Activated T-helper 1 cell treated with anti-CD3 and anti-CD28 coated beads, Interleukin-12 subunit alpha, Interleukin-12 subunit beta, Interleukin-2, Interleukin-4 antibody, amounts not matched to agents 30 ng/mL and 10 ng/mL and 1 ng/mL, durations not matched to agents 14 hours and 24 hours and 36 hours (primary cell): ENCODE data around the gene HMGA1. TPM values are rescaled to one million over a fixed set of nuclear protein-coding genes. Genes with fewer than 3 reads are reported as not detected.

ENCODE experiments used
- DNase-seq: peaks from one replicate; pipeline ENCODE4 v3.0.0; 2021; ENCODE audit warnings: low spot score
- H3K27ac Mint-ChIP-seq: one replicate; pipeline ENCODE4 v1.8.0; 2021; ENCODE audit warnings: mild to moderate bottlenecking, mixed read lengths
- H3K27me3 Mint-ChIP-seq: one replicate; pipeline ENCODE4 v1.8.0; 2022; ENCODE audit warnings: mild to moderate bottlenecking, moderate library complexity, mixed read lengths; ENCODE audit not compliant: insufficient read depth
- H3K36me3 Mint-ChIP-seq: one replicate; pipeline ENCODE4 v1.8.0; 2021; ENCODE audit warnings: low read depth, mixed read lengths
- H3K4me1 Mint-ChIP-seq: one replicate; pipeline ENCODE4 v1.8.0; 2021; ENCODE audit warnings: low read depth, mixed read lengths
- H3K4me3 Mint-ChIP-seq: one replicate; pipeline ENCODE4 v1.8.0; 2021; ENCODE audit warnings: mild to moderate bottlenecking, moderate library complexity, mixed read lengths
- H3K9me3 Mint-ChIP-seq: one replicate; pipeline ENCODE4 v1.8.0; 2021; ENCODE audit warnings: mixed read lengths
- intact Hi-C: fragments of 100-400 bp; cut with micrococcal nuclease; formaldehyde crosslinking; loops from one replicate; pipeline ENCODE4 v1.15.1; 2024
- total RNA-seq: library from RNA; stranded (reverse); gene quantifications from 2 replicates; pipeline ENCODE4 v1.2.3, GENCODE V29; 2022

The HMGA1 gene
- total RNA-seq, 1 donor from 2014 or later, result 438 TPM

DNA sequence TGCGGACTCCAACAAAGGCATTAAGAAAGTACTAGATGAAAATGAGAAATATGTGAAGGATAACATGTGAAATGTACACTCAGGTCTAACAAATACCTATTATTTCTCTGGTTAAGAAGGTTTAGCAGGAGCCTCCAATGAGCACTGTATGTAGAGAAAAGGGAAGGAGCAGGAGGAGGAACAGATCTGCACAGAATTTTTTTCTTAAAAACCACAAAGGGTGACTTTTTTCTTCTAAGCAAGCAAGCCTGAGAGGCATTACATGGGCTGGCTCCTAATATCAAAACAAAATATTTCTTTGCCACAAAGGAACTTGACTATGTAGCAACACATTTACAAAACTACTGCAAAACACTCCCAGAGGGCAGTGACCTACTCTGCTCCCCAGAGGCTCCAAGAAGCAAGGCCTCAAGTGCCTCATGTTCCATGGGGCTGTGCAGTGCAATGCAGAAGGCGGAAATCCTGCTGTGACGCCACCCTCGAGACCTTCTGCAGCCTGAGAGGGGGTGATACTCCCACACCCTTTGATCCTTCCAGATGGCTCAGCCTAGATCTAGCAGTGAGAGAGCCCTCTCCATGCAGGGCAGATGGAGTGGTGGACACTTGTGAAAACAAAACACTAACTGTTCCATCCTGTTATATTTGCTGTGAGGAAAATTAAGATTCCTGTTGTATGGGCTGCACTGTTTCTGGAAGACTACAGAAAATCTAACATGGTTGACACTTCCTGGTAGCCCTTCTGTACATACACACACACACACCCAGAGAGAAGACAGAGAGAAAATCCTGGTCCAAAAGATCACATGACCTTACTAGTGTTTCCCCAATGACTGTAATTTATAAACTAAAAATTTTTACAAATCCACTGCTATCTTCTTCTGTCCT lies 48.1 kb downstream of the HMGA1 start:
- intact Hi-C loops, result no loop called here
- Mint-ChIP-seq H3K4me3 (no peak overlapping the region), H3K27me3 (no peaks in the 10 kb centered on the region), H3K27ac (peak overlapping the region; percentile 4), H3K9me3 (no peaks in the 10 kb centered on the region), H3K4me1 (peaks cover 26% of the 10 kb centered on the region), H3K36me3 (peaks cover 25% of the 10 kb centered on the region)
- DNase-seq, result no peak

DNA sequence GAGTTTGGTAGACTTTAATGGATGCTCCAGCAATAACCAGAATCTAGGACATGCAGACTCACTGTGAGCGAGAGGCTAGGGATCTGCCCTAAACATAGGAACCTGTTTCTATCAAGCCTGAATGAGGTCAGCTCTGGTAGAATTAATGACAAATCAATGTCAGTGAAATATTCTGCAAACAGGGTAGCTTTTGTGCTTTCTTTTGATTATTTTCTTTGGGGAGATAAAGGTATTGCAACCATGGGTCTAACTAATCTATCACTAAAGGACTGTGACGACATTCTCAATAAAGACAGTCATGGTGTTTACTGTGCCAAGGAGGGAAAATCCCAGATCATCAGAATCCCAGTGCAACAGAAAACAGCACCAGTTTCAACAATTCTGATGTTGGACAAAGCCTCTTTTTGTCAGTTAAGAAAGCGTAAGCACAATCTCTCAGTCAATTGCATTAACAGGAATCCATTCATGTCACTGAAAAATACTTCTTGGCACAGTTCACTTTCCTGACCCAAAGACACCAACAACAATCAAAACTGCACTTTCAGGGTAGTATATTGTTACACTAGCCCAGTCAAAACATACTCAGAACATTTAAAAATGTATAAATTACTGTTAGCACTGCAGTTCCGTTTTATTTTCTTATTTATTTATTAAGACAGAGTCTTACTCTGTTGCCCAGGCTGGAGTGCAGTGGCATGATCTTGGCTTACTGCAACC lies 48.9 kb downstream of the HMGA1 start:
- no peak overlapping the region for H3K4me3 Mint-ChIP-seq
- peaks cover 25% of the 10 kb centered on the region for H3K36me3 Mint-ChIP-seq
- intact Hi-C loops, result no loop called here
- no peaks in the 10 kb centered on the region for H3K27me3 Mint-ChIP-seq
- no peaks in the 10 kb centered on the region for H3K9me3 Mint-ChIP-seq
- no peak for DNase-seq
- H3K4me1 Mint-ChIP-seq, result peaks cover 26% of the 10 kb centered on the region
- H3K27ac Mint-ChIP-seq, result no peak overlapping the region

DNA sequence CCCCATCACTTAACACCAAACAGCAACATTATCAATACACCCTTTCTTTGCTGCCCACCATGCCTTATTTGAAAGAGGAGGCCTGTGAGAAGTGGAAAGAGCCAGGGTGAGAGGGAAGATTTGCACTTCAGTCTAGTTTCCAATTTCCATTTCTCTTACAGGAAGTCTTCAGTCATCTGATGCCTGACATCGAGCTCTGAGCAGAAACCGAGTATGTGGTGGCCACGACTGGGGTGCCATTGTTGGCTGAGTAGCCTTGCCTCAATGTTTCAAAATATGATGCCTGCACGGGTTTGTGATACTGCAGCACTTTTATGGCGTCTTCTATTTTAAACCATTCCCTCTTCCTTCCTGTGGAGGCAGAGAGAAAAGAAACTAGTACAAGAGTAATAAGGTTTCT lies 51.9 kb downstream of the HMGA1 start:
- no peak overlapping the region for H3K4me3 Mint-ChIP-seq
- H3K4me1 Mint-ChIP-seq, result peaks cover 26% of the 10 kb centered on the region
- intact Hi-C loops, result loop anchor here (1.0 kb wide), 1 partner anchor 103 kb away; no protein-coding TSS in a partner anchor
- H3K27ac Mint-ChIP-seq, result peak overlapping the region; percentile 79
- peaks cover 26% of the 10 kb centered on the region for H3K36me3 Mint-ChIP-seq
- no peaks in the 10 kb centered on the region for H3K27me3 Mint-ChIP-seq
- peak; percentile 16 for DNase-seq
- H3K9me3 Mint-ChIP-seq, result no peaks in the 10 kb centered on the region

GRCh38 chr6:34289137-34289536 lies 52.5 kb downstream of the HMGA1 start:
- H3K4me1 Mint-ChIP-seq, result peaks cover 26% of the 10 kb centered on the region
- H3K27me3 Mint-ChIP-seq, result no peaks in the 10 kb centered on the region
- intact Hi-C loops, result no loop called here
- no peak for DNase-seq
- no peak overlapping the region for H3K4me3 Mint-ChIP-seq
- H3K36me3 Mint-ChIP-seq, result peaks cover 25% of the 10 kb centered on the region
- peak overlapping the region; percentile 79 for H3K27ac Mint-ChIP-seq
- no peaks in the 10 kb centered on the region for H3K9me3 Mint-ChIP-seq

DNA sequence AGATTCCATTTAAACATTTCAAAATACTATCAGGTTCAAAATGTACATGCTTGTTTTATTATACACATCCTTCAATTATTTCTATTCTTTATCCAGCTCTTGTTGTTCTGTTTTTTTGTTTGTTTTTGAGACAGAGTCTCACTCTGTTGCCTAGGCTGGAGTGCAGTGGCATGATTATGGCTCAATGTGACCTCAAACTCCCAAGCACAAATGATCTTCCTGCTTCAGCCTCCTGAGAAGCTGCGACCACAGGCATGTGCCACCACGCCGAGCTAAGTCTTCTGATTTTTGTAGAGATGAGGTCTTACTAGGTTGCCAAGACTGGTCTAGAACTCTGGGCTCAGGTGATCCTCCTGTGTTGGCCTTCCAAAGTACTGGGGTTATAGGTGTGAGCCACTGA lies 56.3 kb downstream of the HMGA1 start:
- no peak for DNase-seq
- Mint-ChIP-seq H3K4me3 (no peak overlapping the region), H3K4me1 (peaks cover 21% of the 10 kb centered on the region), H3K9me3 (no peaks in the 10 kb centered on the region), H3K27ac (no peak overlapping the region), H3K36me3 (peaks cover 20% of the 10 kb centered on the region), H3K27me3 (no peaks in the 10 kb centered on the region)
- intact Hi-C loops, result no loop called here

DNA sequence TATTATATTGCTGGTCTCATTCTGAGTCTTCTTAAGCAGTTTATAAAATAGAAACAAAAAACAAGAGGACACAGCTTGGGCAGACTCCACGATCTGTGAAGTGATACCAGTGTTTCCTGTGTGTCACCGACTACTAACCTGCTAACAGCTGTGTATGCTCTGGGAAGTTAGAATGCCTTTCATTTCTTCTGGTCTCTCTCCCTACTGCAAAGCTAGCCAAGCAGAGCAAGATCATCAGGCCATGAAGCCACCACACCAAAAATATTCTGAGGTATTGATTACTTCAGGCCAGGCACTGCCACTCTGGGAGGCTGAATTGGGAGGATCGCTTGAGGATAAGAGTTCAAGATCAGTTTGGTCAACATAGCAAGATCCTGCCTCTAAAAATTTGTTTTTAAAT lies 59.0 kb downstream of the HMGA1 start:
- DNase-seq, result no peak
- intact Hi-C loops, result no loop called here
- Mint-ChIP-seq H3K36me3 (peaks cover 18% of the 10 kb centered on the region), H3K4me3 (no peak overlapping the region), H3K27me3 (no peaks in the 10 kb centered on the region), H3K4me1 (peaks cover 7% of the 10 kb centered on the region), H3K9me3 (no peaks in the 10 kb centered on the region), H3K27ac (no peak overlapping the region)

Other genes with a start within 250 kb of the HMGA1 start
- not detected in 2 replicates for gene GRM4, start 90.8 kb upstream of the HMGA1 start, total RNA-seq
- gene SMIM29, start 12.1 kb downstream of the HMGA1 start, total RNA-seq, result 14.3 and 15.0 TPM in 2 replicates
- 20.0 and 20.8 TPM in 2 replicates for gene NUDT3, start 155.8 kb downstream of the HMGA1 start, total RNA-seq
- 1,492 and 1,525 TPM in 2 replicates for gene RPS10, start 189.2 kb downstream of the HMGA1 start, total RNA-seq
- not detected in 2 replicates for gene PACSIN1, start 229.2 kb downstream of the HMGA1 start, total RNA-seq